ENCODE measurements around the gene DYNC1I2. TPM values are rescaled to one million over a fixed set of nuclear protein-coding genes. Genes with fewer than 3 reads are reported as not detected.
A peak's percentile ranks its signal among the peaks of the same experiment; 100 is the strongest.

The DYNC1I2 gene
- 68.3 and 71.4 TPM in 2 replicates for total RNA-seq (2014; rRNA removed; shearing (Covaris generic))
- polyA plus RNA-seq (2015; cell fraction: cytosol; rRNA removed): 87.7 and 95.3 TPM in 2 replicates
- polyA plus RNA-seq (2015; cell fraction: nucleus; rRNA removed): 175 and 190 TPM in 2 replicates

DNA sequence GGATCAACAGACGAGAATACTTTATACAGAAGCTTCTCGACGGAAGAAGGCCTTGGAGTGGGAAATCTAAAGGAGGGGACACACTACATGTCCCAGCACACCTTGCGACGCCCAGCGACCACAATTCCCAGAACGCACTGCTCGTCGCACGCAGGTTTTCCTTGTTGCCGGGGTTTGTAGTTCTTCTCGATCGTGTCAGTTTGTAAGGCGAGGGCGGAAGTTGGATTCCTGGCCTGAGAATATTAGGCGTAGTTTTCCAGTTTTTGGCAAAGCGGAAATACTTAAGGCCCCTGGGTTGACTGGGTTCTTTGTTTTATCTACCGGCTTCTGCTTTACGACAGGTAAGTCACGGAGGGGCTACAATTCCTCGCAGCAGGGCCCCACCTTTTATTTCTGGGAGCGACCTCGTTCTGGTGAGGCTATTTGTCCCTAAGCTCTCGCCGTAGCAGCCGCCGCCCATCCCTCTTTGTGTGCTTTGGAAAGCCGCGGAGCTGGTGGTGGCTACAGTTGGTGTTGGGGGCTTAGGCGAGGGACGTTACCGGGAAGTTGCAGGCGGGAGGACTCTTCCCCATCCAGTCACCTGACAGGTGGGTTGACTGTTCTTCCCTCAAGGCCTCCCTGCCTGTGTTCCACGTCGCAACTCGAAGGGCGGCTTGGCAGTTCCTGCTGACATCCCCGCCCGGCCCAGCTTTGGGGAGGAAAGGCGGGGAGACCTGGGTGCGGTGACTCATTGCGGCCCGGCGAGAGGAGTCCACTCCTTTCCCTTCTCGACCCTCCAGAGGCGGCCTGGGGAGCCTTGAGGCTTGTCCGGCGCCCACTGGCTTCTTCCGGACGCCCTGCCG is at the start of gene DYNC1I2:
TSS of gene DYNC1I2 (plus strand) at position 183 of the 842 bp plus-strand sequence. CDS start 2,687 bp downstream, outside the sequence.
- peak; percentile 95 for DNase-seq (ENCODE audit: low read depth)

DNA sequence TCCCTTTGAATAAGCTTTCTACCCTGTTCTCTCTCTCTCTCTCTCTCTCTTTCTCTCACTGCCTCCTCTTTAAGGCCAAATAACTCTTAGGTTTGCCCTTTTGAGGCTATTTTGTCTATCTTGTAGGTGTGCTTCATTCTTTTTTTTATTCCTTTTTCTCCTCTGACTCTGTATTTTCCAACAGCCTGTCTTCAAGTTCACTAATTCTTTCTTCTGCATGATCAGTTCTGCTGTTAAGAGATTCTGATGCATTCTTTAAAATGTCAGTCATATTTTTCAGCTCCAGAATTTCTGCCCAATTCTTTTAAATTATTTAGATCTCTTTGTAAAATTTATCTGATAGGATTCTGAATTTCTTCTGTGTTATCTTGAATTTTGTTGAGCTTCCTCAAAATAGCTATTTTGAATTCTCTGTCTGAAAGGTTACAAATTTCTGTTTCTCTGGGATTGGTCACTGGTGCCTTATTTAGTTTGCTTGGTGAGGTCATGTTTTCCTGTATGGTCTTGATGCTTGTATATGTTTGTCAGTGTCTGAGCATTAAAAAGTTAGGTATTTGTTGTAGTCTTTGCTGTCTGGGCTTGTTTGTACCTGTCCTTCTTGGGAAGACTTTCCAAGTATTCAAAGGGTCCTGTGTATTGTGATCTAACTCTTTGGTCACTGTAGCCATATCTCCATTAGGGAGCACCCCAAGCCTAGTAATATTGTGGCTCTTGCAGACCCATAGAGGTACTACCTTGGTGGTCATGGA is 35.4 kb upstream of the DYNC1I2 start:
- DNase-seq (ENCODE audit: low read depth): no peak

DNA sequence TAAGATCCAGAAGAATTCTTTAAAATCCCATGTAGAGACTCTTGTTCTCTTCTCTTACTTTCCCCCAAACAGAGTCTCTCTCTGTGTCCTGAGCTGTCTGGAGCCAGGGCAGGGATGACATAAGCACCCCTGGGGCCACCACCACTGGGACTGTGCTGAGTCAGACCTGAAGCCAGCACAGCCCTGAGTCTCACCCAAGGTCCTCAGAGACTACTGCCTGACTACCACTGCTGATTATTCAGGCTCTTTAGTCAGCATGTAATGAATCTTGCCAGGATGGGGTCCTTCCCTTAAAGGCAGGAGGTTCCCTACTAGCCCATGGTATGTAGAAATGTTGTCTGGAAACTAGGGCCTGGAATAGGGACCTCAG is 34.9 kb upstream of the DYNC1I2 start:
- peak; percentile 75 for DNase-seq (ENCODE audit: low read depth)

DNA sequence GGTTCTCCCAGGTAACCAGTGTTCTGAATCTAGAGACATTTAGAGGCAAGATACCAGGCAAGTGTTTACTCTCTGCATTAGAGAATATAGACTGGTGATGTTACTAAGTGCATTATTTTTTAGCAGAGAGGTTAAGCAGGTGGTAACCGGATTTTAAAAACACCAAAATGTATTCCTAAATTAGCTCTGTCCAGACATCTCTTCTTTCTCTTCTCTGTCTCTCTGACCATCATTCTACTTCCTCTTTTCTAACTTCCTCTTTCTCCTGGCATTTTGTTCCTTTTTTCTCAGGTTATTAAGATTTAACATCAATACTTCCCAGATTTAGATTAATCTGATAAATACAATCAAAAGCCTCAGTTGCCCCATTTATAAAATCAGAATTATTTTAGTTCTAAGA is 31.7 kb upstream of the DYNC1I2 start:
- DNase-seq (ENCODE audit: low read depth): no peak

DNA sequence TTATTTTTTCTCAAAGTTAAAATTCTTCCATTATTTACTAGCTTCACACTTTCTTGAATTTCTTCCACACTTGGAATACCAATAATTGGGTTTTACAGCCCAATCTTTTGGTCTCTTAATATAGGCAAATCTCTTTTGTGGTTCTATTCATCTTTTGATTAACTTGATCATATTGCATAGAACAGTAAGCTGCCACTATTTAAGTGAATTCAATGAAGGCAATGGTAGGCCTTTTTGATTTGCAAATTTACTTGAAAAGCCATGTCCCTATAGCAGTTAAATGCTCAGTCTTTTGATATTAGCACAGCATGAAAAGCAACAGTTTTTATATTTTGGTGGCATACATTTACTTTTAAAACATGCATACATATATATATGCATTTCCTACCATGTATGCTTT is 20.2 kb upstream of the DYNC1I2 start:
- no peak for DNase-seq (ENCODE audit: low read depth)

DNA sequence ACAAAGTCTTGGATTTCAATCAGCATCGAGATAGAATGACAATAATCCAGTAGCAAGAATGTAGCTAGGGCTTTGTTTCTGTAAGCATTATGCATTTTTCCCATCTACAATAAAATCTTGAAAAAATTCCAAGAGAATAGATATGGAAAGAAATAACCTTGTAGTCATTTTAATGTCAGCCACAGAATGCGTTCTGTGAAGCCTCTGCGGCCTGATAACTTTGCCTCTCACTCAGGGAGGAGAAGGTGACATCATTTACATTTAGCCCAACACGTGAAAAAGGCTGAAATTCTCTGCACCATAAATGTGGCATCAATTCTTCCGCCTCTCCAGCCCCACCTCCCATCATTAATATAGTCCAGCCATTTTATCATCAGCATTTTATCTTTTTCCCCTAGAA is 19.1 kb upstream of the DYNC1I2 start:
- no peak for DNase-seq (ENCODE audit: low read depth)

DNA sequence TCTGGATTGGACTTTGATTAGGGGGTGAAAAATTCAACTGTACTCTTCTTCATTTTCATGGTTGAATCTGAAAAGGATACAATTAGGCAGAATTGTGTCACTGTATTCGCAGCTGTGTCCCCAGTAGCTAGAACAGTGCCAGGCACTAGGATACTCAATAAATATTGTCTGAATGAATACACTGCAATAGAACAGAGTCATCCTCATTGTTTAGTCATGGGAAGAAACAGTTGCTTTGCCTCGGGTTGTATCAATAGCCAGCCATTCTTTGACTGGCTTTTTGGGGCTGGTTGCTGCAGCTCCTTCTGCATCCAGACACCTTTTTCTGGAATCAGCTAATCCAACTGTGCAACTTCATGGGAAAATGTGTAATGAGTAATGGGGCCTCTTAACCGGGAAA is 18.1 kb upstream of the DYNC1I2 start:
- DNase-seq (ENCODE audit: low read depth): no peak

DNA sequence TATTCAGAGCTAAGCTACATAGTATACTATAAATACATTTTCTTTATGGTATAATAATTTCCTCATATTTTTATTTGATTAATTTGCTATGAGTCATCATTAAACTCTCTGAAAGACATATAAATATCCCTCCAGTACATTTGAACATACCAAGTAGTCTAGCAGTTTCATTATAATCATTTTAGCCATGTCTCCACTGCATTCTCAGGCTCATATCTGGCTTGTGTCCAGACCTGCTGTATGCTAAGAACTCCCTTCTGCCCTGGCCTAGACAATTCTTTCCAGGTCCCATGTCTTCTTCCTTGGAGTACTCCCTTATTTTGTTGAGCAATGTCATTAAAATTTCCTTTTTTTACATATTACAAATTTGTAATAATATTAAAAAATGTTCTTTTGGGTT is 16.6 kb upstream of the DYNC1I2 start:
- DNase-seq (ENCODE audit: low read depth): no peak

DNA sequence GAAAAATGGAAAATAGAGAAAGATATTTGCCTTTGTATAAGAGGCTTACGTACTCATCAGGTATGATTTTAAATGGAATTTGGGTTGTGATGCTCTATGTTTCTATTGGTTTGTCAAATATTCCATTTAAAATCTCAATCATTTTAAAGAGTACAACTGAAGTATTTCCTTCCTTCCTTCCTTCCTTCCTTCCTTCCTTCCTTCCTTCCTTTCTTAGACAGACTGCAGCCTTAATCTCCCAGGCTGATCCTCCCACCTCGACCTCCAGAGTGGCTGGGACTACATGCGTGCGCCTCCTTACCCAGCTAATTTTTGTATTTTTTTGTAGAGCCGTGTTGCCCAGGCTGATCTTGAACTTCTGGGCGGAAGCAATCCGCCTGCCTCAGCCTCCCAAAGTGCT is 15.4 kb upstream of the DYNC1I2 start:
- no peak for DNase-seq (ENCODE audit: low read depth)

DNA sequence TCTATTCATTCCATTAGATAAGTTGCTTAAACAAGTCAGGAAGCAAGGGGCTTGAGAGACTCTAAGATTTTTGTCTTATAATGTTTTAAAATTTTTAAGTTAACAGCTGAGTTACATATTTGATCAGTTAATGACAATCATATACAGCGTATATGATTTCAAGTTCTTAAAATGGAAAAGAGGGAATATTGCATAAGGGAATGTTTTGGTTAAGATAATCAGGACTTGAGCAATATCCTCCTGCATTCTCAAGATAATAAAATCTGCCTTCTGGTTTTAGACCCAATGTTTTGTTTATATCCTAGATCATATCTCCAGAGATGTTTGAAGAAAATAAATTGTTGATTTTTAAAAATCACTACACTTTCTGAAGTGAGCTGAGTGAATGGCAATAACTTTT is 13.4 kb upstream of the DYNC1I2 start:
- DNase-seq (ENCODE audit: low read depth): no peak

DNA sequence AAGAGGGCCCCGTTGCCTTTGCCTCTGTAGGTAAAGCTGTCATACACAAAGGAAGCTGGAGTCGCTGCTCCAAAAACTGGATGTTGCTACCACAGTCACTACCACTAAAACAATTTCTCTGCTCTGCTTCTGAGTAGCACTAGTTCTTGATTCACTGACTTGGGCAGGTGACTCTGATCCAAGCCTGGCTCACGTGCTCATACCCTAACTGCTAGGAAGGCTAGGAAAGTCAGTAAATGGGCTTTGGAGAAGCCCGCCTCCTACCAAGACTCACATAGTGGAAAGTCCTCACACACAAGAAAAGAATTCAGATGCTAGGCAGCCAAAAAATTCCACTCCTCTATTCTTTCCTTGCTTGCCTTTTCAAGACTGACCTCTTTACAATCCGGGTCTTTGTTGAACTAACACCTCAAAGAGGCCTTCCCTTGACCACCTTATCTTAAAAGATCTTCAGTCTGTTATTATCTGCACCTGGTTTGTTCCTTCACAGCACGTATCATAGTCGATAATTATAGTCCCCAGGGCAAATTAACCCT is 11.4 kb upstream of the DYNC1I2 start:
- DNase-seq (ENCODE audit: low read depth): no peak

DNA sequence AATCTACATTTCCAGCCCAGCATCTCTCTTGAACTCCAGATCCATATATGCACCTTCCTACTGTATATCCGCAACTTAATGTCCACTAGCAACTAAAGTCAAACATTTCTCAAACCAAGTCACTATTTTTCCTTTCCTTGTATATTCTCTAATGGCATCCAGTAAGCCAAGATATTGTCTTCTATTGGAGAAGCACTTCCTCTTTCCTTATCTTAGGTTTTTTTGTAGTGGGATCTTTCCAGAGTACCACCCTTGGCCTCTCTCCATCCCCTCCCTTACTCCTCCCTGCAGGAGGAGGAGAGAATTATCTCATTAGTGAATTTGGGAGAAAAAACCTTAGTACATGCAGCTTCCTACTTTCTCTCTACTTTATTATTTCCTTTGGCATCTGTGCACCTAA is 8.7 kb upstream of the DYNC1I2 start:
- DNase-seq (ENCODE audit: low read depth): no peak

DNA sequence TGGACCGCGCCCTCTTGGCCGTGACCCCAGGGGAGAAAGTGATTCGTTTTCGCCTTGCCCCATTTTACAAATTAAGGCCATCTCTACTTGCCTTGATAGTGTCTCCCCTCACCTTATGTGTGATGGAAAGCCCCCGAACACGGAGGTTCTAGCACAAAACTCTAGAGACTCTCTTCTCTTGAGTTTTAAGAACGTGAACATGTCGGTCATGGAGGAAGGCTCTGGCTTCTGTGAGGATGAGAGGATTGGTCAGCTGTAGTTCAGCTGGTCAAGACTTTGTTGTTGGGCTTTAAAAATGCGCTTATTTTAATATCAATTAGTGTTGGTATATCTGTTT is 828 bp downstream of the DYNC1I2 start:
- DNase-seq (ENCODE audit: low read depth): no peak

DNA sequence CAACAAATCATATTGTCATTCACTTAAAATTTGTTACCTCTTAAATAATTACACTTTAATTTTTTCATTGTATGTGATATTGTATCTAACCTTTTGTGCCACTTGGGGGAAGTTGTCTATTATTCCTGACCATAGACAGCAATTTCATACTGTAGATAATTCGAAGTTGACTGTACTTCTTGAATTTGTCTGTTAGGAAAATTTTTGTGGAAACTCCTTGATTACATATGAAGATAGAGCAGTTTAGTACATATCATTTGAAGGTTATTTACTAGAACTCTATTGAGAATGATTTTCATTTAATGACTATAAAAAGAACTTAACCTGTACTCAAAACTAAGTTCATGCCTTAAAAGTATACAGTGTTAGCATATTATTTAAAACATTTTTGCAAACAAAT is 5.1 kb downstream of the DYNC1I2 start:
- DNase-seq (ENCODE audit: low read depth): no peak

DNA sequence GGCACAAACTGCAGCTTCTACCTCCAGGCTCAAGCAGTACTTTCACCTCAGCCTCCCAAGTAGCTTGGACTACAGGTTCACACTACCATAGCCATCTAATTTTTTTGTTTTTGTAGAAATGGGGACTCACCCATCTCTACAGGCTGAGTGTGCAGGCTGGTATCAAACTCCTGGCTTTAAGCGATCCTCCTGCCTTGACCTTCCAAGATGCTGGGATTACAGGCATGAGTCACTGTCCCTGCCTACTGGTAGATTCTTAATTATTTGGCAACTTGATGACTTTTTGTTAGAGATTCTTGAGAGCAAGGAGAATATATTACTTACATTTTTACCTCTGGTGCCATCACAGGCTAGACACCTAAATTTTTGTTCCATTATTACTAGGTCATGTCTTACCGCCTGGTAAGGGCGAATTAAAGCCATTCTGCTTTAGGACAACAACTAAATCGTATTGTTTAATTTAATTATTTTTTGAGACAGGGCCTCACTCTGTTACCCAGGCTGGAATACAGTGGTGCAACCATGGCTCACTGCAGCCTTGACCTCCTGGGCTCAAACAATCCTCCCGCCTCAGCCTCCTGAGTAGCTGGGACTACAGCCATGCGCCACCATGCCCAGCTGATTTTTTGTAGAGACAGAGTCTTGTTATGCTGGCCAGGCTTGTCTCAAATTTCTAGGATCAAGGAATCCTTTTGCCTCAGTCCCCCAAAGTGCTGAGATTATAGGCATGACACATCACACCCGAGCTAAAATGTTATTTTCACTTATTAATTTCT is 15.7 kb downstream of the DYNC1I2 start:
- DNase-seq (ENCODE audit: low read depth): peak; percentile 39

DNA sequence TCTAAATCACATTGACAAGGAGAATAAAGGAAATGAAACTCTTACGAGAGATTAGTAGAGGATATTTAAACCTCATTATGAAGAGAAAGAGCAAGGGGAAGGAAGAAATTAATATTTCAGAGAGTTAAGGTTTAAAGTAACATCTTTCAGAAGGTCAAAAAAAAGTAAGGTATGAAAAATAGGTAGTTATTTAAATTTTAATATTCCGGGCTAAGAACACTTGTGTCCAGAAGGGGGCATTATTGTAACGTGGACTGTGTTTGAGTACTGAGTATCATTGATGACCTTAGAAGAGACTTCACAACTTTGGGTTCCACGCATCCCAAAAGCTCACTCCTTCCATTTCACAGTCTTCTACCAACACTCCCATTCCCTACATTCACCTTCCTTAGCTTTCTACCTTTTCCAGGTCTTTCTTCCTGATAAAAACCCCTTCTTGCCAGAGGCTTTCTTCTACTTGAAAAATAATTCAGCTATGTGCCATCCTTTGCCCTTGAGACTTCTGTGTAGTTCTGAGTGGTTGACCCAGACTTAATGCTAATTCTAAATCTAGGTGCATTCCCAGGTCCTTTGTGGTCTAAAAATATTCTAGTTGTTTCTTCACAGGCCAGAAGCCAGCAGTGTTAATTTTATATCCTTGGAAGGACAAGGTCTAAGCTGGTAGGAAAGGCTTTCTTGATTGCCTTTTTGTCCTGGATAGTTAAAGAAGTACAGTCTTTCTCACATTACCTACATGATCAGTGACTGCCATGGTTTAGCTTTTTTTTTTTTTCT is 16.5 kb downstream of the DYNC1I2 start:
- DNase-seq (ENCODE audit: low read depth): peak; percentile 18

DNA sequence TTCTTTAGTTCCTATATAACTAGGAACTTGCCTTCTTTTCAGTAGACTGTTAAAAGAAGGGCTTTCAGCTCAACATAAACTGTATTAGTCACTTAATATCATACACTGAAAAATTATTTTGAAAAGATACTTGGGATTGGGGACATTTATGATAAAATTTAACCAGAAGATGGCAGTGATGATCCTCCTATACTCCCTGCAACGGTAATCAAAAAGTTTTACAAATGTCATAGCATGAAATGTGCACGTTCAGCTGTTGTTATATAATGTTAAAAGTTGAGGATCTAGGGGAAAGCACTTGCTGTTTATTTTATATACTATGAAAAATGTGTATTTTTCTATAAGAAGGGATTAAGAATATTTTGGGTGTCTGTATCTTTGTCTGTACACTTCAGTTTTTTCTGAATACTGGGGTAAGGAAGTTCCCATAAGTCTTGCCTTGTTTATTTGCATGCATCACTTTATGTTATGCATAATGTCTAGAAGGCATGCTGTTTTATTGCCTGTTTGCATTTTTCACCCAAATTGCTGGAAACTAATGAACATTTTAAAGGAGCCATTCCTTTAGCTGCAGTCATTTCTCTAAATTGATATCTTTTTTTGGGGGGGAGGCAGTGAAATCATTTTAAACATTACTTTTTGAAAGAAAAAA is 19.0 kb downstream of the DYNC1I2 start:
- peak; percentile 48 for DNase-seq (ENCODE audit: low read depth)

DNA sequence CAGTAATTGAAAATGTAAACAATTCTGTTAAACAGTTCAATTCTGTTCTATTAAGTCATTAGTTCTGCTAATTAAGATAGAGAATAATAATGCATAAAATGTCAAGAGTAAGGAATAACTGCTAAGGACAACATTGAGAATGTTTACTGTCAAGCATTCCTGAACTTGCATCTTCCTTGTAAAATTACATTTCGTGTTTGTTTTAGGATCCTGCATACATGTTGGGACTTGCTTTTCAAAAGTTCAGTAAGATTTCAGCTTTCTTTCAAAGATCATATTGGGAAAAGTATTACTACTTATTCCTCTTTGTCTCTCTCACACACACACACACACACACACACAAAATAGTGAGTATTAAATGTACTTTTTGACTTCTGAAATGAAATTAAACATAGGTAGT is 20.5 kb downstream of the DYNC1I2 start:
- DNase-seq (ENCODE audit: low read depth): no peak

DNA sequence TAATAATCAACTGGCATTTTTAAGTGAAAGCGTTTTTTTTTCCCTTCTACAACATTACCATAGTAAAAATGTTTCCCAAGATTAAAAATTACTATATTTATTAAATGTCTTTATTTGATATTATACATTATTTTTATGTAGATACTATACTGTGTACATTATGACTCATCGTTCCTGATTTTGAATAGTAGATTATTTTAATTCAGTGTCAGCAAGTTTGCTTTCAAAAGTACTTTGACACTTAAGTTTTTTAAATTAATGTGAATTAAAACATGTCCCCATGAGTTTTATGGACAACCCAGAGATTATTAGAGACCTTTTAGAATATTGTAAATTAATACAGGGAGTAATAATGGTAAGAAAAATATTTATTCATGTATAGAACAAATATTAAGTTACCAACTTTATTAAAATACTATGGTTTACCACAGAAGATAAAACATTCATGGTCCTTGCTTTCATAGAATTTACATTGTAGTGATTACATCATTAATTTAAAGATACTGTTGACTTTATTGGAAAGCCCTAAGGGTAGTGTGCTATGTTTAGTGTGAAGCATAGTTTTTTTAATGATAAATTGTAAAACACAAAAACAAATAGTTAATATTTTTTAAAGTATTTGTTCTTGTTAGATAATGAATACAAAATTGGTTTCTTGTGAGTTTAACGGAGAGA is 21.9 kb downstream of the DYNC1I2 start:
- DNase-seq (ENCODE audit: low read depth): no peak

DNA sequence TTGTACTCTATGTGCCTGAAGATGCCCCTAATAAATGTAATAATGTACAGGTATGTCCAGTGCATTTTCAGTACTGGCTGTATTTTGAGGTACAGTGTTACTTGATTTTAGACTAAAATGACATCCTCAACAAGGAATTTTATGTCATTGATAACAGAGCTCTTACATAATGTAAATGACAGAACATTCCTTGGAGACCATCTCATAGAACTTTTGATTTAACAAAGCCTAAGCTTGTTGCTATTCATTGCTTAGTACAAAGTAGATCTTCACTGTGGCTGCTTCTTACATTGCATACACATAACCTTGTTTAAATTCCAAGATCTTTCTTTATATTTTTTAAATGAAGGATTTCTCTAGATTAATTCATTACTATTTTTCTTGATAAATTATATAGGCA is 24.1 kb downstream of the DYNC1I2 start:
- no peak for DNase-seq (ENCODE audit: low read depth)
